ENCODE results near the gene IER5L.
"Not testable (repeated sequence)": the region's sequence is repeated elsewhere in the genome, so short reads cannot be mapped to it uniquely, and the experiment has no call there.

The IER5L gene

DNA sequence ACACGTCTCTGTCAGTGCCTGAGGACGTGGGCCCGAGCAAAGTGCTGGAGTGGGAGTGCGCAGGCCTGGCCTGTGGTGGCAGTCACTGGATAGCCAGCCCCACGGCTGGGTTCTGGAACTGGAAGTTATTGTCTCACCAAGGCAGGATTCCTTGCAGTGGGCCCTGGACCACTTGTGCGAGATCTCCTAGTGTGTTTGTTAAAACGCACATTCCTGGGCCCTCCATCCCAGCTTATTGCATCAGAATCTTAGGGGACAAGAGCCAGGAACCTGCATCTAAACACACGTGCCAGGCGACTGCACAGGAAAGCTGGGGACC, 40.0 kb downstream of the IER5L start:
- no peak for DNase-seq

- DNase-seq = no peak
Measured at GRCh38 chr9:129137292-129138143, 40.5 kb downstream of the IER5L start.

DNA sequence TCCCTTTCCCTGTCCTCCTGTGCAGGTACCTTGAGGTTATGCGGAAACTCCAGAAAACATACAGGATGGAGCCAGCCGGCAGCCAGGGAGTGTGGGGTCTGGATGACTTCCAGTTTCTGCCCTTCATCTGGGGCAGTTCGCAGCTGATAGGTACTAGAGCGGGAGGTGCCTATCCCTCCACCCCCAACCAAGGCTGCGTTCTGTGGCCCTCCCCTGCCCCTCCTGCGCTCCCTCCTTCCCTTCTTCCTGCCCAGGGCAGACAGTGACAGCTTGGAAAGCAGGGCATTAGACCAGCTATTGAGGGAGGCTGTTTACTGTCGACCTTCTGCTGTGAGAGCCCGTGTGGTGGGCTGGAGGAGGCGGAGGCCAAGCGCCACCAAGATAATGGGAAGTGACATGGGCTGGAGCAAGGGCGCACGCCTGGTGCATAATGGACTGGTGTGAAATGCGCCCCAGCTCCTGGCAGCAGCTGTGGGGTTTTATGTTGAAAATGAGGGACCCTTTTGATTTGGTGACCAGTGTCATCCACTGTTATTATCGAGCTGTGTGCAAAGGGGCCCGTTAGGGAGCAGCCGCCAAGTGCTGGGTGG, 41.5 kb downstream of the IER5L start:
- DNase-seq = no peak

GRCh38 chr9:129135476-129135875, 42.6 kb downstream of the IER5L start:
- no peak for DNase-seq

DNA sequence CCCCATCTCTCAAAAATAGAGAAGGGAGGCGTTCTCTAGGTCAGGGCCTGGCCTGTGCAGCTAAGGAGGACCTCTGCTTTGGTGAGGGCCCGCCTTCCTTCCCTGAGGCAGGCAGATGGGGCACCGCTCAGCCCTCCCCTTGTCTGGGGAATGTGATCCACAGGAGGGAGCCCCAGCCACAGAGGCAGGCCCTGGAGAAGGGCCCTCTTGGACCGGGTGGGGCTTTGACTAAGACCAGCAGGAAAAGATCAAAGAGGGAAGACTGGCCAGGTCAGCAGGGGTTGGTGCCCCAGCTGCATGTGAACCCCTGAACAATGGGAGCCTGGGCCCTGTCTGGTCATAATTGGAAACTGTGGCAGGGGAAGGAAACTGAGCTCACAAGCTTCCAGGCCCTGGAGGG, 45.0 kb downstream of the IER5L start:
- DNase-seq = no peak

DNA sequence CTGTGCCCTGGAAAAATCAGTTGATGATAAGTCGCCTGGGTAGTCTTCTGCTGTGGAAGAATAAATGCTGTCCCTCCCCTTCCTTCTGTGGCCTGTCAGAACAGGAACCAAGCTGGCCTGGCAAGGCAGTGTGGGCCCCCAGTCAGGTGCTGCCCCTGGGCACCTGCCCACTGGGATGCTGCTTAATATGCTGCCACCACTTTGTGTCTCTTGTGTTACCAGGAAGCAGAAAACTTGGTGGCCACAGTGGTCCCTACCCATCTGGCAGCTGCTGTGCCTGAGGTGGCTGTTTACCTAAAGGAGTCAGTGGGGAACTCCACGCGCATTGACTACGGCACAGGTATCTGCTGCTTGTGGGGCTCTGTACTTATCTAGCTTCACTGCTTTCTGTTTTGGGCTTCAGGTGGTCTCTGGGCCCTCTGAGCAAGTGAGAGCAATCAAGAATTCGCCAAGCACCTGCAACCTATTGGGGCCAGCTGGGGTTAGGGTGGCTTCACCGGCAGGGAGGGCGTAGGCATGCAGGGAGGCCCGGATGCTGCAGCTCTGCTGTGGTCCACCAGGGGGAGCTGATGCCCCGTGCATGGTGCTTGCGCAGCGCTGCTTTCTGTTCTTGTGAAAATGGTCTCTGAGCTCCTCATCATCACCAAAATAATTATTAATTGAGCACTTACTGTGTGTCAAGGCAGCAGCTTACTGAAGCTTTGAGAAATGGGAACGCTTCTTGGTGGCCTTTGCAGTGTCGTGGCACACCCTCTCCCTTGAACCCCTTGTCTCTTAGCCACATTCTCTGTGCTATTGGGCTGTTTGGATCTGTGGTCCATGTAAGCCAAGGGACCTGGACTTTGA, 46.5 kb downstream of the IER5L start:
- no peak for DNase-seq

GRCh38 chr9:129130791-129131190, 47.3 kb downstream of the IER5L start:
- no peak for DNase-seq

DNA sequence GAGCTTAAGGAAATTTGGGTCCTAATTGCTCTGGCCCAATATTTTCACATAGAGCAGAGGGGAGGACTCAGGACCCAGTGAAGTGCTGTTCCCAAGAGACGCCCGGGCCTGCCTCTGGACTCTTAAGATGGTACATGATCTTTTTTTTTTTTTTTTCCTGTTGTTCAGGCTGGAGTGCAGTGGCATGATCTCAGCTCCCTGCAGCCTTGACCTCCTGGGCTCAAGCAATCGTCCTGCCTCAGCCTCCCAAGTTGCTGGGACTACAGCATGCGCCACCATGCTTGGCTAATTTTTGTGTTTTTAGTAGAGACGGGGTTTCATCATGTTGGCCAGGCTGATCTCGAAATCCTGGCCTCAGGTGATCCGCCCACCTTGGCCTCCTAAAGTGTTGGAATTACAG, 47.8 kb downstream of the IER5L start:
- not testable (repeated sequence) for DNase-seq

- DNase-seq = no peak
Measured at GRCh38 chr9:129128689-129129088, 49.4 kb downstream of the IER5L start.

DNA sequence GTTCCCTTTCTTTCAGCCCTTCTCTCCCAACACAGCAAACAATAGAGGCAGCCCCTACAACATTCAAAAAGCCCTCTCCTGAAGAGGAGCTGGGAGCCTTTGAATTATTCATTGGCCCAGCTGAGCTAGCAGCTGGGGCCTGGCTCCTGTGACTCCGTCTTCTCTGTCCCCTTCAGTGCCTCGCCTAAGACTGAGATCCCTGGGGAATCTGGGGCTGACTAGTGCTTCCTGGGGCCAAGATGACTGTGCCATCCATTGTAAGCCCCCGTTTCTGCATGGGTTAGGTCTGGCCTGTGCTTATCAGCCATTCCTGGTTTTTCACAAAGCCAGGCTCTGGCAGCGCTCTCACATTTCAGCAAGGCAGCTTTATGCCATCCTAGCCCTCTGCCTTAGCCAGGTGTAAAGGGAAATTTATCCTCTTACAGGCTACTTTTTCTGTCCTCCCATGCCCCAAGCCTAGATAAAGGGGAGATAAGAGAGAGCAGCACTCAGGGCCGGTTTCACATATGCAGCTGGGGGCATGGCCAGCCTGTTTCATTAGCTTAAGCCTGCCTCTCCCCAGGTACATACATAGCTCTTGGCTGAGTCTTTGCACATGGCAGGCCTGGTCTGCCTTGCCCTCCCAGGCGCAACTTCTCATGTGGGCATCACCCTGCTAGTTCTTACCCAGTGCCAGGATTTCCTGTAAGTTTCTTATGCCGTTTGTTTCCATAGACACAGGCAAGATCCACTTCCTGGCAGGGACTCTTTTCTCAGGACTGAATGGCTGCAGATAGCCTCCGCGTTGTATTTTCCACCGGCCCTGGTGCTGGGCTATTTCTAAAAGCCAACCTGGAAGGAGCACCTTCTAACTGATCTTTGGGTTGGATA, 51.1 kb downstream of the IER5L start:
- DNase-seq = no peak

All from cortex of kidney (tissue), 1 donor.